Body of pancreas (tissue), 4 donors: ENCODE measurements around the gene TMEM130.
"Not testable (repeated sequence)": the region's sequence is repeated elsewhere in the genome, so short reads cannot be mapped to it uniquely, and the experiment has no call there.

ENCODE experiments used
- POLR2A ChIP-seq, 3 donors: fragments of 450-650 bp; IDR thresholded peaks; one replicate each; pipeline ENCODE4 v1.6.1; 2016; ENCODE audit warnings: antibody characterized with exemption in 3 of 3, mild to moderate bottlenecking in 2 of 3
- TF ChIP-seq, protein P1 (sequence below), 7 experiments: fragments of 450-650 bp in 4 of 7; fragments of 200-600 bp in 3 of 7; sonication (generic) in 3 of 7; IDR thresholded peaks; one replicate each; pipeline ENCODE4 v1.5.1; 2016 to 2019; ENCODE audit warnings: antibody characterized with exemption in 7 of 7

GRCh38 chr7:98873610-98874009 lies 3.8 kb upstream of the TMEM130 start:
- TF ChIP-seq, protein P1, sequence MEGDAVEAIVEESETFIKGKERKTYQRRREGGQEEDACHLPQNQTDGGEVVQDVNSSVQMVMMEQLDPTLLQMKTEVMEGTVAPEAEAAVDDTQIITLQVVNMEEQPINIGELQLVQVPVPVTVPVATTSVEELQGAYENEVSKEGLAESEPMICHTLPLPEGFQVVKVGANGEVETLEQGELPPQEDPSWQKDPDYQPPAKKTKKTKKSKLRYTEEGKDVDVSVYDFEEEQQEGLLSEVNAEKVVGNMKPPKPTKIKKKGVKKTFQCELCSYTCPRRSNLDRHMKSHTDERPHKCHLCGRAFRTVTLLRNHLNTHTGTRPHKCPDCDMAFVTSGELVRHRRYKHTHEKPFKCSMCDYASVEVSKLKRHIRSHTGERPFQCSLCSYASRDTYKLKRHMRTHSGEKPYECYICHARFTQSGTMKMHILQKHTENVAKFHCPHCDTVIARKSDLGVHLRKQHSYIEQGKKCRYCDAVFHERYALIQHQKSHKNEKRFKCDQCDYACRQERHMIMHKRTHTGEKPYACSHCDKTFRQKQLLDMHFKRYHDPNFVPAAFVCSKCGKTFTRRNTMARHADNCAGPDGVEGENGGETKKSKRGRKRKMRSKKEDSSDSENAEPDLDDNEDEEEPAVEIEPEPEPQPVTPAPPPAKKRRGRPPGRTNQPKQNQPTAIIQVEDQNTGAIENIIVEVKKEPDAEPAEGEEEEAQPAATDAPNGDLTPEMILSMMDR (IDR thresholded peaks at IDR 0.05): not testable (repeated sequence)
- not testable (repeated sequence) for TF ChIP-seq POLR2A (IDR thresholded peaks at IDR 0.05)
